Fibroblast of mammary gland (primary cell): ENCODE data around the gene PEX16.

Source experiments
- DNase-seq: peaks from one replicate; pipeline ENCODE4 v3.0.0-alpha.2; 2010; ENCODE audit warnings: low read depth
- H3K4me3 ChIP-seq: 2 replicates; pipeline ENCODE4 v1.5.1; 2011; ENCODE audit warnings: low read depth, mild to moderate bottlenecking, low read length, moderate library complexity; ENCODE audit not compliant: control insufficient read depth
- TF ChIP-seq, protein P1 (sequence below): conservative IDR thresholded peaks from 2 replicates; pipeline ENCODE4 v1.5.1; 2011; ENCODE audit warnings: low read depth, low read length, inconsistent platforms; ENCODE audit not compliant: control insufficient read depth, insufficient read depth

PEX16 gene

DNA sequence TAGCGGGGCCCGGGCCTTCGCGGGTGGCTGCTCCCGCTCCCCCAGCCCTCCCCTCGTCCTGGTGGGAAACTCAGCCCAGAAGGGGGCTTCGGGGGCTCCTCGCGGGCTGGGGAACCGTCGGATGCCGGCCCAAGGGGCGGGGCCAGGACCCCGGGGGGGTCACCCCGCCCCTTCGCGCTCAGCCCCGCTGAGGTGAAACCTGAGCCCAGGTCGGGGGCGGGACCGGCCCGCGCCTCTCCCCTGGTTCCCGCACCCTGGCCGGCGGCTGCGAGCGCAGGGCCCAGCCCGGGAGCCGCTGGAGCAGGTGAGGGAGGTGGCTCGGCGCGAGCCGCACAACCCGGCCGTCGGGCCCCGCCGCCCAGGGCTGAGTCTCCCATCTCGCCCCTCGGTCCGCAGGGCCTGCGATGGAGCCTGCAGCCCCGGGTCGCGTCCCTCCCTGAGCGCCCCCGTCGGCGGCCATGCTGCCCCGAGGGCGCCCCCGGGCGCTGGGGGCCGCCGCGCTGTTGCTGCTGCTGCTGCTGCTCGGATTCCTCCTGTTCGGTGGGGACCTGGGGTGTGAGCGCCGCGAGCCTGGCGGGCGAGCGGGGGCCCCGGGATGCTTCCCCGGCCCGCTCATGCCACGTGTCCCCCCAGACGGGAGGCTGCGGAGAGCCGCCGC is 4.9 kb upstream of the PEX16 start, which contains the start of gene LARGE2:
LARGE2 (plus strand) TSS at position 232 of the 658 bp plus-strand sequence; CDS start at position 459, 227 bp downstream.
- no peak for DNase-seq
- TF ChIP-seq, protein P1, sequence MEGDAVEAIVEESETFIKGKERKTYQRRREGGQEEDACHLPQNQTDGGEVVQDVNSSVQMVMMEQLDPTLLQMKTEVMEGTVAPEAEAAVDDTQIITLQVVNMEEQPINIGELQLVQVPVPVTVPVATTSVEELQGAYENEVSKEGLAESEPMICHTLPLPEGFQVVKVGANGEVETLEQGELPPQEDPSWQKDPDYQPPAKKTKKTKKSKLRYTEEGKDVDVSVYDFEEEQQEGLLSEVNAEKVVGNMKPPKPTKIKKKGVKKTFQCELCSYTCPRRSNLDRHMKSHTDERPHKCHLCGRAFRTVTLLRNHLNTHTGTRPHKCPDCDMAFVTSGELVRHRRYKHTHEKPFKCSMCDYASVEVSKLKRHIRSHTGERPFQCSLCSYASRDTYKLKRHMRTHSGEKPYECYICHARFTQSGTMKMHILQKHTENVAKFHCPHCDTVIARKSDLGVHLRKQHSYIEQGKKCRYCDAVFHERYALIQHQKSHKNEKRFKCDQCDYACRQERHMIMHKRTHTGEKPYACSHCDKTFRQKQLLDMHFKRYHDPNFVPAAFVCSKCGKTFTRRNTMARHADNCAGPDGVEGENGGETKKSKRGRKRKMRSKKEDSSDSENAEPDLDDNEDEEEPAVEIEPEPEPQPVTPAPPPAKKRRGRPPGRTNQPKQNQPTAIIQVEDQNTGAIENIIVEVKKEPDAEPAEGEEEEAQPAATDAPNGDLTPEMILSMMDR = no peak
- H3K4me3 ChIP-seq = no peak within 1 kb of the TSS

DNA sequence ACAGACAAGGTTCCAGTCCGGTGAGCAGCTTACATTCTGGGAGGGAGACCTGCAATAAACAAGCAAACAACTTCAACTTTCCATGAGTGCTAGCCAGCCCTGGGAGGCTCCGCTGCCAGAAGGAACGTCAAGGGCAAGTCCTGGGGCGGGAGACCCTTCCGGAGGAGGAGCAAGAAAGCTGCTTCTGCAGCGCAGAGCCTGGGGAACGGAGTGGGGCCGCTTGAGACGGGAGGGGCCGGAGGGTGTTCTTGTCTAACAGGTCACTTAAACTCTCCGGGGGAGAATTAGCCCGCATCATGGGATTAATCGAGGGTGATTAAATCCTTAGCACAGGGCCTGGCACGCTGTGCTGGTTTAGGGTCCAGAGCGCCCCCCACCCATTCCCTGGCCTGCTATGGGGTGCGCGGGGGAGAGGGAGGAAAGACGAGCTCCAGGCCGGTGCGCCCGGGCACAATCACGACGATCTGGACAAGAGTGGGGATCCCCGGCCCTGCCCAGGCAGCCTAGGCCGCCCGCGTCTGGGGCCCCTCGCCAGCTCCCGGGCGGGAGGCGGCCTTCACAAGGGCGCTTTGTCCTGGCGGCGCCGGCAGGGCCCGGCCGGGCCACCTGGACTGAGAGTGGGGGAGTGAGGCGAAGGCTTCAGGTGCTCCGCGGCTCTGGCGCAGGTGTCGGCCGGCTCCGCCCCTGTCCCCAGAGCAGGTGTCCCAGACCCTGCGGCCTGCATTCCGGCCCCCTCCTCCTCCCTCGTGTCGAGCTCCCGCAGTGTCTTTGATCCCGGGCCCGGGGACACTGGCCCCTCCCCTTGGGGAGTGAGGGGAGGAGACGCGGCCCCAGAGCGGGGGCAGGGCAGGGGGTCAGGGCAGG is 4.1 kb upstream of the PEX16 start:
- no peak for DNase-seq
- TF ChIP-seq, protein P1 = no peak
- H3K4me3 ChIP-seq = no peak overlapping the region

DNA sequence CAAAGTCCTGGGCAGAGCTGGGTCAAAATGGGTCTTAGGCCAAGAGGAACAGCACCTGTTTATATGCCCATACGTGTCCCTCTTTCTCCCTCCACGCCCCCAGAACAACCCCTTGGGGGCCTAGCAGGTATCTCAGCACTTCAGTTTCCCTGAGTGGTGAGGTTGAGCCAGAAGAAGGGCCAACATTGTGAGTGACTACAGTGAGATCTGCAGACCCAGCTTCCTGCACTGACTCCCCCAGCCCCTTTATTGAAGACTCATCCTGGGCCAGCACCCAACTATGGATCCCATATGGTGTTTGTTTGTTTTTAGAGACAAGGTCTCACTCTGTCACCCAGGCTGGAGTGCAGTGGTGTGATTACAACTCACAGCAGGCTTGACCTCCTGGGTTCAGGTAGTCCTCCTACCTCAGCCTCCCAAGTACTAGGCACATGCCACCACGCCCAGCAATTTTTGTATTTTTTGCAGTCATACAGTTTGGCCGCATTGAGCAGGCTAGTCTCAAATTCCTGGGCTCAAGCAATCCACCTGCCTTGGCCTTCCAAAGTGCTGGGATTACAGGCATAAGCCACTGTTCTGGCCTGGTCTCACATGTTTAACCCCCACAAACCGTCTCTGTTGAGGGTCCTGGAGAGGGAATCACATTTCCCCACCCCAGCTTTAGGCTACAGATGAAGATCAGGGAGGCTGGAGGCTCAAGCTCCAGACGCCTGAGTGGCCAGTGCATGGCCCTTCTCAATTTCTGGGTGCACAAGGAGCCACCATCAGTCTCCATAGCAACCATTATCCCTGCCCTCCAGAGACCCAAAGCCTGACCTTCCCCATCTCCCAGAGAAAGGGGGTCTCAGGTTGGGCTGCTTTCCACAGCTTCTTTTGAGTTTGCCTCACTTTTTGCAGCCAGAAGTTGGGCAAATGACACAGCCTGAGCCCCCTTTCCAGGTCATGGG is 3.1 kb upstream of the PEX16 start:
- TF ChIP-seq, protein P1 = no peak
- no peak overlapping the region for H3K4me3 ChIP-seq
- no peak for DNase-seq

GRCh38 chr11:45919806-45920530 is 2.3 kb upstream of the PEX16 start:
- DNase-seq = no peak
- TF ChIP-seq, protein P1 = no peak

GRCh38 chr11:45918962-45919675 is 1.4 kb upstream of the PEX16 start:
- no peak for DNase-seq
- TF ChIP-seq, protein P1 = no peak
- no peak overlapping the region for H3K4me3 ChIP-seq

More at GRCh38 chr11:45919806-45920530, 2.3 kb upstream of the PEX16 start:
- no peak overlapping the region for H3K4me3 ChIP-seq
